Right atrium auricular region (tissue), 2 donors: Measurements from ENCODE around the gene SOCS7. TPM values are rescaled to one million over a fixed set of nuclear protein-coding genes. Genes with fewer than 3 reads are reported as not detected.

Source experiments
- DNase-seq: peaks from one replicate; pipeline ENCODE4 v3.0.0-alpha.2; 2019; ENCODE audit warnings: low spot score
- H3K27ac ChIP-seq, 2 donors: fragments of 200-600 bp; sonication (generic); 1 replicate in 1 of 2; 2 replicates in 1 of 2; pipeline ENCODE4 v1.5.1; 2016 to 2019
- H3K27me3 ChIP-seq, 2 donors: fragments of 200-600 bp; sonication (generic); one replicate each; pipeline versions ENCODE4 v1.5.1 to v1.6.0; 2017 to 2019
- H3K36me3 ChIP-seq: fragments of 200-600 bp; sonication (generic); one replicate; pipeline ENCODE4 v1.5.1; 2016
- H3K4me1 ChIP-seq, 2 donors: fragments of 200-600 bp; sonication (generic); one replicate each; pipeline versions ENCODE4 v1.5.1 to v1.6.0; 2017 to 2019
- H3K4me3 ChIP-seq, 2 donors: fragments of 200-600 bp; sonication (generic); 1 replicate in 1 of 2; 2 replicates in 1 of 2; pipeline ENCODE4 v1.5.1; 2017 to 2019; ENCODE audit warnings: mild to moderate bottlenecking in 1 of 2, moderate library complexity in 1 of 2
- H3K9me3 ChIP-seq, 2 donors: fragments of 200-600 bp; sonication (generic); one replicate each; pipeline ENCODE4 v1.5.1; 2019
- CTCF ChIP-seq, 2 donors: fragments of 200-600 bp; sonication (generic); IDR thresholded peaks; one replicate each; pipeline ENCODE4 v1.5.1; 2019; ENCODE audit warnings: antibody characterized with exemption in 2 of 2
- total RNA-seq, 2 donors: library from RNA; depleted of rRNA; stranded (reverse); fragments of >200 nt; gene quantifications; one replicate each; pipeline ENCODE4 v1.1.0, GENCODE V29; 2016

The SOCS7 gene
- total RNA-seq, 2 donors from 2014 or later = 12.2 to 14.8 TPM

DNA sequence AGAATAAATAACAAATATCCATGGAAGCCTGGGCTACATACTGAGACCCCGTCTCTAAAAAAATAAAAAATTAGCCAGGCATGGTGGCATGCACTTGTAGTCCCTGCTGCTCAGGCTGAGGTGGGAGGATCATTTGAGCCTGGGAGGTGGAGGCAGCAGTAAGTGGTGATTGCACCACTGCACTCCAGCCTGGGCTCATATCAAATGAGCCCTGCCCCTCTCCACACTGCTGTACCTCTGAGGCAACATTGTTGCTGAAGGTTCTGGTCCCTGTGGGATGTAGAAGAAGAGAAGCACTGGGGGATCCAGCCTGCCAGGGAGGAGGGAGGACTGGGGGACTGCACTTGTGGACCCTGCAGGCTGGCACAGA lies 65.2 kb downstream of the SOCS7 start:
- Histone ChIP-seq H3K9me3 (no peaks in the 10 kb centered on the region), H3K36me3 (no peaks in the 10 kb centered on the region), H3K4me3 (no peak overlapping the region), H3K4me1 (peaks cover 0 to 53% of the 10 kb centered on the region in 2 donors), H3K27me3 (no peaks in the 10 kb centered on the region), H3K27ac (no peak overlapping the region)
- TF ChIP-seq CTCF (IDR thresholded peaks at IDR 0.05) = no peak
- no peak for DNase-seq

- peaks cover 0 to 59% of the 10 kb centered on the region in 2 donors for H3K4me1 ChIP-seq
Measured at GRCh38 chr17:38417210-38417951, 65.7 kb downstream of the SOCS7 start.

GRCh38 chr17:38418062-38418692 lies 66.5 kb downstream of the SOCS7 start:
- Histone ChIP-seq H3K9me3 (no peaks in the 10 kb centered on the region), H3K27me3 (no peaks in the 10 kb centered on the region), H3K36me3 (no peaks in the 10 kb centered on the region), H3K4me3 (no peak overlapping the region), H3K4me1 (peaks cover 0 to 64% of the 10 kb centered on the region in 2 donors), H3K27ac (no peak overlapping the region)
- no peak for TF ChIP-seq CTCF (IDR thresholded peaks at IDR 0.05)
- DNase-seq = no peak

More at GRCh38 chr17:38417210-38417951, 65.7 kb downstream of the SOCS7 start:
- Histone ChIP-seq H3K27ac (no peak overlapping the region), H3K9me3 (no peaks in the 10 kb centered on the region), H3K27me3 (no peaks in the 10 kb centered on the region), H3K4me3 (no peak overlapping the region), H3K36me3 (no peaks in the 10 kb centered on the region)
- no peak for DNase-seq
- TF ChIP-seq CTCF (IDR thresholded peaks at IDR 0.05) = no peak

DNA sequence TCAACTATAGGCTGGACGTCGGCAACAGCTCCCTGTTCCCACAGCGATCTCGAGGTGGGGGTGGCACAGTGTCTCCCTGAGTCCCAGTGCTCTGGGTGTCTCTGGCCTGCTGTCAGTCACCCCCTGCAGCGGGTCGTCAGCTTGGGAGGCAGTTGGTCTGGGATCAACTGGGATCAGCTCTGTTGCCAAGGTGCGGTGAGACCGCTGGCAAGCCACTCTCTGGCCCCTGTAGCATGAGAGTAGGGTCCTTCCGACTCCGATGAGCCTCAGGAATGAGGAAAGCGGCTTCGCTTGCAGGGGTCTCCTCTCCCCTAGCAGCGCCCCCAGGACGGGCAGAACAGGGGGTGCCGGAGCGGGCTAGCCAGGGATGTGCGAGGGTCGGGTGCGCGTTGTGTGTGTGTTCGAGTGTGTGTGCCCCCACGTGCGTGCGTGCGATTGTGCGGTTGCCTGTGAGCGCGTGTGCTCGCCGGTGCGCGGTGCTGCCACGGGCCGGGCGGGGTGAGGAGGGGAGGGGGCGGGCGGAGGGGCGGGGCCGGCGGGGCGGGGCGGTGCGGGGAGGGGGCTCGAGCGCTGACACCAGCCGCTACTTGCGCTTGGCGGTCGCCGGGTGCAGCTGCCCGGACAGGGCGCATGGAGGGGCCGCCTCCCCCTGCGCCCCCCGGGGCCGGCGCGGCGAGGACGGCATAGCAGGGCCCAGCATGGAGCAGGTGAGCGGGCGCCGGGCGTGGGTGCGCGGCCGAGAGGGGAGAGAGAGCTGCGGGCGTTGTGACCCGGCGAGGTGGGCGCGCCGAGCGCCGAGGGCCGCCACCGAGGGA lies 67.3 kb downstream of the SOCS7 start:
- Histone ChIP-seq H3K4me3 (peak overlapping the region; percentile 50 to 56), H3K27me3 (no peaks in the 10 kb centered on the region), H3K9me3 (no peaks in the 10 kb centered on the region), H3K27ac (peak overlapping the region; percentile 74 to 87), H3K4me1 (peaks cover 0 to 65% of the 10 kb centered on the region in 2 donors), H3K36me3 (no peaks in the 10 kb centered on the region)
- TF ChIP-seq CTCF (IDR thresholded peaks at IDR 0.05) = no peak
- DNase-seq = no peak

DNA sequence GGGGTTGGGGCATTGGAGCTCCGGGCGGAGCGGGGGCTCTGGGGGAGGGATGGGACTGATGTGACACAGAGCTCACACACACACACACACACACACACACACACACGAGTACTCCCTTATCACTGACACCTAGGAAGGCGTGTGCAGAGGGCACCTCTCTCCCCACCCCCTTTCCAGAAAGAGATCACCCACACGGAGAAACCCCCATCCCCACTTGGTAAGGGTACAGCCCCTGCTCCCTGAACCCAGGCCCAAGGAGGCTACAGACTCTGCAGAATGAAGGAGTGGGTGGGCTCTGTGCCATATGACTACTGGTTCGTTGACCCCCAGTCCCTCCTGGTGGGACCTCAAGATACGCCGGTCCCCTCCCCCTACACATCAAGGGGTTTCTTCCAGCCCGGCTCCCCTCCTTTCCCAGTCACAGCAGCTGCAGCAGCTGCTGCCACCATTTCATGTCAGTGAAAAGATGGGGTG lies 67.9 kb downstream of the SOCS7 start:
- Histone ChIP-seq H3K27me3 (no peaks in the 10 kb centered on the region), H3K27ac (peak overlapping the region; percentile 74 to 87), H3K36me3 (no peaks in the 10 kb centered on the region), H3K4me1 (peaks cover 0 to 71% of the 10 kb centered on the region in 2 donors), H3K9me3 (no peaks in the 10 kb centered on the region), H3K4me3 (peak overlapping the region; percentile 50 to 56)
- DNase-seq = no peak
- TF ChIP-seq CTCF (IDR thresholded peaks at IDR 0.05) = no peak
